Muscle layer of duodenum (tissue), 2 donors: ENCODE results near the gene PLAC8.
A peak's percentile ranks its signal among the peaks of the same experiment; 100 is the strongest.

Source experiments
- H3K27ac ChIP-seq: one replicate; pipeline ENCODE4 v1.7.0; 2013; ENCODE audit warnings: mild to moderate bottlenecking, low read length
- H3K27me3 ChIP-seq: one replicate; pipeline ENCODE4 v1.7.0; 2013; ENCODE audit warnings: low read depth, mild to moderate bottlenecking, control low read depth, low read length
- H3K36me3 ChIP-seq, 2 donors: one replicate each; pipeline ENCODE4 v1.7.0; 2013; ENCODE audit warnings: low read length in 2 of 2, control low read depth in 1 of 2, mild to moderate bottlenecking in 1 of 2; ENCODE audit not compliant: insufficient read depth in 2 of 2, control insufficient read depth in 1 of 2
- H3K4me1 ChIP-seq, 2 donors: one replicate each; pipeline ENCODE4 v1.7.0; 2013; ENCODE audit warnings: low read length in 2 of 2, mild to moderate bottlenecking in 2 of 2, control low read depth in 1 of 2, moderate library complexity in 1 of 2; ENCODE audit not compliant: insufficient read depth in 2 of 2, control insufficient read depth in 1 of 2
- H3K4me3 ChIP-seq, 2 donors: one replicate each; pipeline ENCODE4 v1.7.0; 2013; ENCODE audit warnings: low read length in 2 of 2, low read depth in 1 of 2, mild to moderate bottlenecking in 1 of 2
- H3K9me3 ChIP-seq, 2 donors: one replicate each; pipeline ENCODE4 v1.7.0; 2013; ENCODE audit warnings: low read length in 2 of 2, control low read depth in 1 of 2, mild to moderate bottlenecking in 1 of 2; ENCODE audit not compliant: control insufficient read depth in 1 of 2
- donor health status: healthy.

Gene PLAC8

GRCh38 chr4:83129264-83129663 lies 14.7 kb upstream of the PLAC8 start:
- Histone ChIP-seq H3K4me1 (no peaks in the 10 kb centered on the region), H3K9me3 (no peaks in the 10 kb centered on the region), H3K4me3 (no peak overlapping the region), H3K36me3 (no peaks in the 10 kb centered on the region), H3K27ac (peak overlapping the region; percentile 21), H3K27me3 (no peaks in the 10 kb centered on the region)

GRCh38 chr4:83128240-83128929 lies 13.9 kb upstream of the PLAC8 start:
- Histone ChIP-seq H3K9me3 (no peaks in the 10 kb centered on the region), H3K4me1 (no peaks in the 10 kb centered on the region), H3K27ac (no peak overlapping the region), H3K36me3 (no peaks in the 10 kb centered on the region), H3K4me3 (no peak overlapping the region), H3K27me3 (no peaks in the 10 kb centered on the region)

GRCh38 chr4:83125738-83126141 lies 11.2 kb upstream of the PLAC8 start:
- H3K4me1 ChIP-seq = no peaks in the 10 kb centered on the region
- H3K9me3 ChIP-seq = peaks cover 0 to 4% of the 10 kb centered on the region in 2 donors
- no peak overlapping the region for H3K4me3 ChIP-seq
- no peaks in the 10 kb centered on the region for H3K27me3 ChIP-seq
- H3K27ac ChIP-seq = no peak overlapping the region
- no peaks in the 10 kb centered on the region for H3K36me3 ChIP-seq

GRCh38 chr4:83124111-83124780 lies 9.7 kb upstream of the PLAC8 start:
- no peaks in the 10 kb centered on the region for H3K27me3 ChIP-seq
- H3K27ac ChIP-seq = no peak overlapping the region
- no peak overlapping the region for H3K4me3 ChIP-seq

GRCh38 chr4:83121246-83121645 lies 6.7 kb upstream of the PLAC8 start:
- Histone ChIP-seq H3K36me3 (no peaks in the 10 kb centered on the region), H3K27me3 (no peaks in the 10 kb centered on the region), H3K4me3 (no peak overlapping the region), H3K4me1 (no peaks in the 10 kb centered on the region), H3K9me3 (peaks cover 0 to 4% of the 10 kb centered on the region in 2 donors), H3K27ac (no peak overlapping the region)

More at GRCh38 chr4:83124111-83124780, 9.7 kb upstream of the PLAC8 start:
- H3K9me3 ChIP-seq = peaks cover 0 to 4% of the 10 kb centered on the region in 2 donors
- no peaks in the 10 kb centered on the region for H3K36me3 ChIP-seq
- H3K4me1 ChIP-seq = no peaks in the 10 kb centered on the region

- Histone ChIP-seq H3K4me1 (no peaks in the 10 kb centered on the region), H3K36me3 (no peaks in the 10 kb centered on the region), H3K27me3 (no peaks in the 10 kb centered on the region), H3K4me3 (no peak overlapping the region), H3K27ac (no peak overlapping the region), H3K9me3 (peaks cover 0 to 4% of the 10 kb centered on the region in 2 donors)
Observed at GRCh38 chr4:83118869-83119268, 4.3 kb upstream of the PLAC8 start.

- H3K9me3 ChIP-seq = no peaks in the 10 kb centered on the region
- no peaks in the 10 kb centered on the region for H3K27me3 ChIP-seq
- no peaks in the 10 kb centered on the region for H3K4me1 ChIP-seq
- no peak overlapping the region for H3K4me3 ChIP-seq
- no peak overlapping the region for H3K27ac ChIP-seq
- H3K36me3 ChIP-seq = no peaks in the 10 kb centered on the region
Observed at GRCh38 chr4:83115656-83116285, 1.2 kb upstream of the PLAC8 start.

- H3K36me3 ChIP-seq = no peaks in the 10 kb centered on the region
- H3K27me3 ChIP-seq = no peaks in the 10 kb centered on the region
- H3K9me3 ChIP-seq = no peaks in the 10 kb centered on the region
- peak overlapping the region; percentile 79 for H3K27ac ChIP-seq
- no peaks in the 10 kb centered on the region for H3K4me1 ChIP-seq
- H3K4me3 ChIP-seq = peak overlapping the region in 1 of 2 donors; percentile 45
Observed at GRCh38 chr4:83115000-83115399, 471 bp upstream of the PLAC8 start.

GRCh38 chr4:83113429-83113786 lies 1.1 kb downstream of the PLAC8 start:
- peak overlapping the region in 1 of 2 donors; percentile 56 for H3K4me3 ChIP-seq
- no peaks in the 10 kb centered on the region for H3K4me1 ChIP-seq
- H3K27me3 ChIP-seq = no peaks in the 10 kb centered on the region
- H3K9me3 ChIP-seq = no peaks in the 10 kb centered on the region
- H3K27ac ChIP-seq = peak overlapping the region; percentile 79
- H3K36me3 ChIP-seq = no peaks in the 10 kb centered on the region

- Histone ChIP-seq H3K27ac (peak overlapping the region; percentile 79), H3K27me3 (no peaks in the 10 kb centered on the region), H3K9me3 (no peaks in the 10 kb centered on the region), H3K4me3 (peak overlapping the region in 1 of 2 donors; percentile 56), H3K4me1 (no peaks in the 10 kb centered on the region), H3K36me3 (no peaks in the 10 kb centered on the region)
Observed at GRCh38 chr4:83112678-83113428, 1.7 kb downstream of the PLAC8 start.

GRCh38 chr4:83112231-83112630 lies 2.3 kb downstream of the PLAC8 start:
- Histone ChIP-seq H3K4me3 (peak overlapping the region in 1 of 2 donors; percentile 56), H3K36me3 (no peaks in the 10 kb centered on the region), H3K9me3 (no peaks in the 10 kb centered on the region), H3K27me3 (no peaks in the 10 kb centered on the region), H3K4me1 (no peaks in the 10 kb centered on the region), H3K27ac (peak overlapping the region; percentile 79)
